Renal cortical epithelial cell (primary cell): Measurements from ENCODE around the gene SARNP. TPM values are rescaled to one million over a fixed set of nuclear protein-coding genes. Genes with fewer than 3 reads are reported as not detected.
"Not testable (repeated sequence)": the region's sequence is repeated elsewhere in the genome, so short reads cannot be mapped to it uniquely, and the experiment has no call there.

ENCODE experiments used
- DNase-seq: peaks from one replicate; pipeline ENCODE4 v3.0.0-alpha.2; 2011; ENCODE audit warnings: low read depth
- total RNA-seq: library from RNA; depleted of rRNA; stranded (reverse); fragments of >200 nt; gene quantifications from 2 replicates; pipeline ENCODE4 v1.2.3, GENCODE V29; 2014

The SARNP gene
- total RNA-seq, 1 donor from 2014 or later = 123 TPM

DNA sequence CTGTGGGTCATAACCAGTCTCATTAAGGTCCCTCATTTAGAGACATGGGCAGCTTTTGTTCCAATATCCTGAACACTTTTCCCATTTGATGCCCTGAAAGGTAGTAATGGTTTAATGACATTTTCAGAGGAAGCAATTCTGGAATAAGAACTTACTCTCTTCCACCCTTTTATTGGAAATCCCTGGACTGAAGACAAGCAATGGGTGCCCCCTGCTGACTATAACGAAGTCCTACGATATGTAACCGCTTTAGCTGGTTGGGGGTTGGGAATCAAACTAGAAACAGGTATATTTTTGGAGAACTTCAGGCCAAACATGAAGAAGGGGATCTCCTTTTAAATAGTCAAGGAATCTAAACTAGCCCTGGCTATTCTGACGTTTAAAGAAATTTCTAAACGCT lies 20.5 kb downstream of the SARNP start:
- DNase-seq = peak; percentile 54

DNA sequence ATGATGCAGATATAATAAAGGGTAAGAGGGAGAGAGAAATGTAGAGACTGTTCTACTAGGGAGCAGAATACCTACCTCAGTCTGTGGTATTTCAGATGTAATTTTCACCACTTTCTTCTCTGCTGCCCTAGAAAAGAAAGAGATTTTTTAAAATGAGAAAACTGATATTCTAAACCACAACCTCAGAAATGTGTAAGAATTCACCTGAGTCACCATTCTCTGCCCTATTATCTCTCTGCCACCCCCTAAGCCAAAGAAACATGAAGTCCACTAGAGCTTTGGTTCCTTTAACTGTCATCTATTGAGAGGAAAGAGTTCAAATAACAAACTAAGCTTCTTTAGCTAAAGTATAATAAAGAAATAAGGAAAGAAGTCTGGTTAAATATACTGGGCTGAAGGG lies 21.6 kb downstream of the SARNP start:
- no peak for DNase-seq

- no peak for DNase-seq
Measured at GRCh38 chr12:55789893-55790292, 27.6 kb downstream of the SARNP start.

- DNase-seq = no peak
Measured at GRCh38 chr12:55789171-55789570, 28.4 kb downstream of the SARNP start.

DNA sequence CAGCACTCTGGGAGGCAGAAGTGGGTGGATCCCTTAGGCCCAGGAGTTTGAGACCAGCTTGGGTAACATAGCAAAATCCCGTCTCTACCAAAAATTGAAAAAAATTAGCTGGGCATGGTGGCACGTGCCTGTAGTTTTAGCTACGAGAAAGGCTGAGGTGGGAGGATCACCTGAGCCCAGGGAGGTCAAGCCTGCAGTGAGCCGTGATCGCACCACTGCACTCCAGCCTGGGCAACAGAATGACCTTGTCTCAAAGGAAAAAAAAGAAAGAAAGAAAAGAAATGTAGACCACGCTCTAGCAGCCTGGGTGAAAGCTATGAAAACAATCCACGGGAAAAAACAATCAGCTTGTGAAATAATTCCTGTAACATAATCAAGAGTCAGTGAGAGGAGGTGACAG lies 29.0 kb downstream of the SARNP start:
- no peak for DNase-seq

DNA sequence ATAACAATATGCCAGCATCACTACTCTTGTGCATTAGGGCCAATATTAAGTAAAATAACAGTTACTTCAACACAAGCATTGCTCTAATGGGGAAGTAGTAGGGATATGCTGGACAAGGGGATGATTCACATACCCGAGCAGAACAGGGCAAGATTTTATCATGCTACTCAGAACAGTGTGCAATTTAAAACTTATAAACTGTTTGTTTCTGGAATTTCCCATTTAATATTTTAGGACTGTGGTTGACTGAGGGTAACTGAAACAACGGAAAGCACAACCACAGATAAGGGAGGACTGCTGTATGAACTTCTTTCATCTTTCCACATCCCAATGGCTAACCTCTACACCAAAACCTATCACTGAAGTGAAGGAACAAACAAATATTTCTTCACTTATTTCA lies 36.8 kb downstream of the SARNP start:
- DNase-seq = no peak

- DNase-seq = no peak
Measured at GRCh38 chr12:55777856-55778255, 39.7 kb downstream of the SARNP start.

GRCh38 chr12:55771736-55772135 lies 45.8 kb downstream of the SARNP start:
- DNase-seq = no peak

GRCh38 chr12:55767156-55767555 lies 50.4 kb downstream of the SARNP start:
- DNase-seq = no peak

DNA sequence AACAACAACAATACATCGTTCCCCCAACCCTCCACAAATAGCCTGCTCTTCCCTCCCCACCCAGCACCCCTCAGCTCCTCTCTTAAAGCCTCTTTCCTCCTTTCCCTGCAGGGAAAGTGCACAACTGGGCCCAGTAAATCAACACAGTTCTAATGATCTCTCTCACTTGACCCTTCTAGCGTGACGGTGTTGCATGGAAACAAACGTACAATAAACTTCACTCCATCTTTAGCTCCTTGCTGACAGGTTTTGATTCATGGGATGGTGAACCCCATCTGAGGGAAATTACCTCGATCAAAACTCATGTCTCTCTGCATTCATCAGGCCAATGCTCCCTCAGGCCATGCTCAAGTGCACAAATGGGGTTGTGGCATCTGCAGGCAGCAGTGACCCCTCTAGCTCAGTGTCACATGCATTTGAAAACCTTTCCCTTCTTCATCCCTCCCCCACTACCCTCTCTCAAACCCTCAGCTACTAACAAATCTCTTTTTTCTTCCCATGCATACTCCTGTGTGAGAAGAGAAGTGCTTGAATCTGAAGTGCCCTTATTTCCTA lies 51.7 kb downstream of the SARNP start:
- DNase-seq = no peak

DNA sequence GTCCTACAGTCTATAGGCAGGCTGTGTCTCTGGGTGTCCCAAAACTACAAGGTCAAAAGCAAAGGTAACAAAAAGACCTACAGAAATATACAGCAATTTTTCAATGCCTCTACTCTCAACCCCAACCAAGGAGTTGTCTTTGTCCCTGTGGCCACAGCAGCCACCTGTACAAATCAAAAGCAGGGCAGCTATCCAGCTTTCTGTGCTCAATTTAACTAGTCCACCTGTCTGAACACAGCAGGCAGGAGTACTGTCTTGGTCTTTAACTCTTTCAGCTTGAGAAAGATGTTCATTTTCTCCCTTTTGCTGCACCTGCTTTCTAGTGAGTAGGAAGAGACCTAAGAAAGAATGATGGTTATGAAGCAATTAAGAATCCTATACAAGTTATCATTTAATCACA lies 54.9 kb downstream of the SARNP start:
- no peak for DNase-seq

GRCh38 chr12:55760663-55761062 lies 56.9 kb downstream of the SARNP start:
- no peak for DNase-seq

DNA sequence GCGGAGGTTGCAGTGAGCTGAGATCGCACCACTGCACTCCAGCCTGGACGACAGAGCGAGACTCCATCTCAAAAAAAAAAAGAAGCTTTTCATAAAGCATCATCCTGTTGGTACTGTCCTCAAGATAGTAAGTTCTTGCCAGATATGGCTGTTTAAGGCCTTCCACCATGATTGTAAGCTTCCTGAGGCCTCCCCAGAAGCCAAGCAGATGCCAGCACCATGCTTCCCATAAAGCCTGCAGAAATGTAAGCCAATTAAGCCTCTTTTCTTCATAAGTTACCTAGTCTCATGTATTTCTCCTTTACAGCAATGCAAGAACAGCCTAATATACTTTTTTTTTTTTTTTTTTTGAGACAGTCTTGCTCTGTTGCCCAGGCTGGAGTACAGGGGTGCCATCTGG lies 58.9 kb downstream of the SARNP start:
- not testable (repeated sequence) for DNase-seq

- DNase-seq = no peak
Measured at GRCh38 chr12:55757701-55758100, 59.8 kb downstream of the SARNP start.

DNA sequence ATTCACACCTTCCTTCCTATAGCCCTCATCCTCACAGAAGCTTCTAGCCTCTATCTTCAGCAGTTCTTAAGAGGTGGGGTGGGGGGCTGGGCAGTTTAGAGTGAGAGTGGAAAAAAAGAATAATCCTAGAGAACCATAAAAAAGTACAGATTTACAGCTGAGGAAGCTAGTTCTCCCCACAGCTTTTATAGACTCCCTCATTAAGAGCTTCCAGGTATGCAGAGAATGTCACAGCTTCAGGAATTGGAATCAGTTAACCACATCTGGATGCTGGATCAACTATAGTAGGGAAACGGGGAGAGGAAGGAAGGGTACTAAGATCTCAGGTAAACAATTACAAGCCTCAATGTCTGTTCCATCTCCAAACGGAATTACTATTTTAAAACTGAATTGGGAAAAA lies 62.3 kb downstream of the SARNP start:
- no peak for DNase-seq

DNA sequence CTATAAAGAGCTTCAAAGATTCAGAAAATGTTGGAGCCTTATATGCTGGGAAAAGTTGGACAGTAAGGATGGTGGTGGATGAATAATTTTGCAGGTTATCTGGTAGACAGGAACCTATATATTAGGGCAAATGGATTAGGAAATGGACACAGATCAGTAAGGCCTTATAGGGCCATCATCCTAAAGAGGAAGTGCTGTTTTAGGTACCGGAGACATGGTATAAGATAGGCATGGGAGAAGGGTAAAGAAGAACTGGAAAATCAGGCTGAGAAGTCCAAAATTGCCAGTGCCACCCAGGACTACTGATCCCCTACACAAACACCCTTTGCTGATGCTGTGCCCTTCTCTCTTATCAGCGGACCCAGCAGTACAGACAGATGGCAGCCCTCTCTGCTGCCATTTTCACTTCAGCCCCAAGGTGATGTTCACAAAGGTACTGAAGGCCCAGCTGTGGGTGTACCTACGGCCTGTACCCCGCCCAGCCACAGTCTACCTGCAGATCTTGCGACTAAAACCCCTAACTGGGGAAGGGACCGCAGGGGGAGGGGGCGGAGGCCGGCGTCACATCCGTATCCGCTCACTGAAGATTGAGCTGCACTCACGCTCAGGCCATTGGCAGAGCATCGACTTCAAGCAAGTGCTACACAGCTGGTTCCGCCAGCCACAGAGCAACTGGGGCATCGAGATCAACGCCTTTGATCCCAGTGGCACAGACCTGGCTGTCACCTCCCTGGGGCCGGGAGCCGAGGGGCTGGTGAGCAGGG lies 69.1 kb downstream of the SARNP start:
- DNase-seq = no peak

DNA sequence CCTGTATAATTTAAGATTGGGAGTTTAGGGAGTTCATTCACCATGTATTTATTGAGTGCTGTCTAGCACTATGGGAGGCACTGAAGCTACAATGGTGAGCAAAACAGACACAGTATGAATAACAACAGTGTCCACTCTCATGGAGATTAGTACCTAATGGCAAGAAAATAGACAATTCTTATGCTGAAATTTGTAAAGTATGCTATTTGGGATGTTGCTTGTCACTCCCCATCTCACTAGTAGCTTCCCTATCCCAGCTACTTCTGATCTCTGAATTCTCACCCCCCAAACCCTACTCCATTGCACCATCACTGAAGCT lies 70.7 kb downstream of the SARNP start:
- no peak for DNase-seq

DNA sequence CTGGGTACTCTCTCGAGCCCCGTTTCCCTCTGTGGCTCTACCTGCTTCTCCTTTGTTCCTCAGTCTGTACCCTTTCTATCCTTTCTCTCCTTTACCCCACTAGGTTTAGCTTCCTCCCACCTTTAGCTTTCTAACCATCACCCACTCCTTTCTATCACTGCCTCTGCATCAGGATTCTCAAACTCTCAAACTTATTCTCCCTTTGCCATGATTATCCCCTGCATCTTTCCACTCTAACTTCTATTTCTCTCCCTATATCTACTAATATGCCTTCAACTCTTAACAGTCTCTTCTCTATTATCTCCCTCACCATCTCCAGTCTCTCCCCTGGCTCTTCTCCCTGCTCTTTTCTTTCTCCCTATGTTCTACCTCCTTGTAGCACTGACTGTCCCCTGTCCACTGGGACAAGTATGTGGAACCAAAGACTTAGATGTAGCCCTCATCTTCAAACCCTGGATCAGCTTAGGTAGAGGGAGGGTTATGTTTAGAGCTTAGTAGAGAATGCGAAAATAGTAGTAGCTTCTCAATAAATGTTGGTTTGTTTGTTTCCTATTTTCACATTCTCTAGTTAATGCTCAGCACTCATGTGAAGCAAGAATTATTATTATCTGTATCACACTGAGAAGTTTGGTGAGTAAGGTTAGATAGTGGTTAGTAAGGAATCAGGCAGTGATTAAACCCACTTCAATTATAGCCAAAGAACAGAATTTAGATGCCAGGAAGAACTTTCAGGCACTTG lies 71.2 kb downstream of the SARNP start:
- no peak for DNase-seq

DNA sequence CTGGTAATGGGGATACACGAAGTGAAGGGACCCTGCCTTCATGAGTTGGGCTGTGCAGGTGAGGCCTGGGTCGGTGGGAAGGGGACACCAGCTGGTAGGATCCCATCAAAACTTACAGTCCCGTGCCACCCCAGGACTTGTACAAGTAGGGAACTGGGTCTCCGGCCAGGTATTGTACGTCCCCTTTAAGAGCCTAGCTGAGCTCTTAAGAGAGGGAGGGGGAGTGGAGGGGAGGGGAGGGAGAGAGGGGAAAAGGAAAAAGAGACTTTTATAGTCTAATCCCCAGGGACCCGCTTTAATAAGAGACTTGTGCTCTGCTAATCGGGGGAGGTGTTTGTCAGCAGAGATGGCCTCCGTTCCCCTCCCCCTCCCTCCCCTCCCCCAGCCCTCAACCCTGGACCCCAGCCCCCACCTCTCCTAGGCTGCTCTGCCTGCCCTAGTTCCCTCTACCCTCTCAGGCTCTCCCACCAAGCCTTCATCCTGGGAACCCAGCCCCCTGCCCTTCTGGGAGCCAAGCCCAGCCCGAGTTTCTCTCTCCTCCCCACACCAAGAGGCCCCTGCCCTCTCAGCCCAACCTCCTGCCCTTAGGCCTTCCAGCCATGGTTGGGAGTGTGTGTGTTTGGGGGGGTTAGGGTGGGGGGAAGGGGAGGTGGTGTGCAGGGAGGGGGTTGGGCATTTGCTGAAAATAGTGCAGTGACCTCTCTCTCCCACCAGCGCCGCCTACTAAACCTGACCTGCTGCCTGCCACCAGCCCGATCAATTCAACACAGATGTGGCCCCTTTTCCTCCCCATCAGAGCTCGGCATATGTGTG lies 72.0 kb downstream of the SARNP start:
- DNase-seq = no peak

DNA sequence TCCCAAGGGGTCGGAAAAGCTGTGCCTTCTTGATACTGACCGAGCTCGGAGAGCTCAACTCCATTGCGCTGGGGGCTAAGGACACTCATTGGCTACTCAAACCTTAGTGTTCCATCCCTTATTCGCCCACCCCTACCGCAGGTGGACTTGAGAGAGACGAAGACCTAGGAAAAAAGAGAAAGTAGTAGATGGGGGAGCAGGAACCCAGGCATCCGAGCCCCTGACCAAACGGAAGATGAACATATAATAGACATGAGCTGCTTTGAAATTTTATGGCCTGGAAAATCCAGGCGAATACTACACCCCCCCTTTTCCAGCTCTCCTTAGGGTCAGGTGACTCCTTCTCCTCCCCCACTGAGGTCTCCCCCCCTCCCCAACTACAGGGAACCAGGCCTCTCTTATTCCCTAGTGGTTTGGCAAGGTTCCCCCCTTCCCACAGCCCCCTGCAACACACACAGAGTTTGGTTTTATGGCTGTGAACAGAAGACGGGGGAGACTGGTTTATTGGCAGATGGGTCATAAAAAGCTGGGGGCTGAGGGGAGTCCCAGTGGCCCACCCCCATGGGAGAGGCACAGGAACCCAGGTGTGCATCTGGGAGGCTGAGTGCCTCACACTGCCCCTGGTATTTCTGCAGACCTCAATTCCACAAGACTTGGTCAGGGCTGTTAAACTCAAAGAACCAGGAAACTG lies 73.0 kb downstream of the SARNP start:
- no peak for DNase-seq

DNA sequence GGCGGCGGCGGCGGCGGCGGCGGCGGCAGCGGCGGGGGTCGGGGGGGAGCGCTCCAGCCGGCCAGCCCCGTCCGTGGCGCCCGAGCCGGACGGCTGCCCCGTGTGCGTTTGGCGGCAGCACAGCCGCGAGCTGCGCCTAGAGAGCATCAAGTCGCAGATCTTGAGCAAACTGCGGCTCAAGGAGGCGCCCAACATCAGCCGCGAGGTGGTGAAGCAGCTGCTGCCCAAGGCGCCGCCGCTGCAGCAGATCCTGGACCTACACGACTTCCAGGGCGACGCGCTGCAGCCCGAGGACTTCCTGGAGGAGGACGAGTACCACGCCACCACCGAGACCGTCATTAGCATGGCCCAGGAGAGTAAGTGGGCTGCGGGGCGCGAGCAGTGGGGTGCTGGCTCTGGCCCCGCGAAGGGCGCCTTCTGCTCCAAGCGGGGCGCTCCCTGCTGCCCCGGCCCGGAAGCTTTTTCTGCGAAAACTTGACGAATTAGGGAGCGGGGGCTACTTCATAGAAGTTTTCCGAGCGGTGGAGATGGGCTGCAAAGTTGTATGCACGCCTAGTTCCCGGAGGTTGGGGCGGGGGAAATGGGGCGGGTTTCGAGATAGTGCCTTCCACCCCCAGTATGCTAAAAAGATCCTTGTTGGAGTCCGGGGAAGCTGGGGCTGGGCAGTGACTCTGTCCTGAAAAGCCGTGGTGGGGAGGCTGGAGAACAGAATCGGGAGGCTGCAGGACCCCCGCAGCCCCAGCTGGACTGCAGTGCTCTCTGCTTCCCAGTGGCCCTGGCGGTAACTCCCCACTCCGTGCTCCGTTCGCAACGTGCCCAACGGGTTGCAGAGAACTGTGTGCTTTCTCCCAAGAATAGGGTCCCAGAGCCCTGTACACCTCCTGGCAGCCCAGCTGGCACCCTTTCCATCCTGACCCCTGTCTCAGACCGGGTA lies 73.9 kb downstream of the SARNP start:
- DNase-seq = peak; percentile 53
